KMS-11 (cell line): Measurements from ENCODE around the gene ESYT1.

Experiments used
- H2AFZ ChIP-seq: fragments of 200-600 bp; sonication (generic); 2 replicates; pipeline ENCODE4 v1.6.1; 2016; ENCODE audit warnings: antibody characterized with exemption, mixed run types, low read depth
- H3K27ac ChIP-seq: fragments of 200-600 bp; sonication (generic); 2 replicates; pipeline ENCODE4 v1.6.1; 2016; ENCODE audit warnings: mild to moderate bottlenecking, mixed run types
- H3K27me3 ChIP-seq: fragments of 200-600 bp; sonication (generic); 2 replicates; pipeline ENCODE4 v1.6.1; 2017; ENCODE audit warnings: mild to moderate bottlenecking, low read depth, mixed run types, moderate library complexity; ENCODE audit not compliant: insufficient read depth
- H3K36me3 ChIP-seq: fragments of 200-600 bp; sonication (generic); 2 replicates; pipeline ENCODE4 v1.6.1; 2017; ENCODE audit warnings: mild to moderate bottlenecking, mixed run types; ENCODE audit not compliant: insufficient read depth
- H3K4me1 ChIP-seq: fragments of 200-600 bp; sonication (generic); 2 replicates; pipeline ENCODE4 v1.6.1; 2016; ENCODE audit warnings: mild to moderate bottlenecking, low read depth, mixed run types; ENCODE audit not compliant: poor library complexity, severe bottlenecking
- H3K4me2 ChIP-seq: fragments of 200-600 bp; sonication (generic); 2 replicates; pipeline ENCODE4 v1.7.0; 2016; ENCODE audit warnings: mild to moderate bottlenecking, mixed run types
- H3K4me3 ChIP-seq: fragments of 200-600 bp; sonication (generic); IDR thresholded peaks from 2 replicates; pipeline ENCODE4 v1.6.1; 2017; ENCODE audit warnings: low read depth, low read length, mixed read lengths; ENCODE audit not compliant: insufficient read depth
- H3K79me2 ChIP-seq: fragments of 200-600 bp; sonication (generic); 2 replicates; pipeline ENCODE4 v1.6.1; 2016; ENCODE audit warnings: low read depth, mixed run types; ENCODE audit not compliant: insufficient read depth
- H3K9ac ChIP-seq: fragments of 200-600 bp; sonication (generic); 2 replicates; pipeline ENCODE4 v1.6.1; 2016; ENCODE audit warnings: mild to moderate bottlenecking, mixed run types
- H4K20me1 ChIP-seq: fragments of 200-600 bp; sonication (generic); 2 replicates; pipeline ENCODE4 v1.6.1; 2016; ENCODE audit warnings: mild to moderate bottlenecking, mixed run types; ENCODE audit not compliant: insufficient read depth
- TF ChIP-seq, protein P1 (sequence below): fragments of 200-600 bp; sonication (generic); conservative IDR thresholded peaks from 2 replicates; pipeline ENCODE4 v1.6.1; 2017; ENCODE audit warnings: low read depth, mild to moderate bottlenecking, antibody characterized with exemption, low read length, moderate library complexity, mixed read lengths

The ESYT1 gene

DNA sequence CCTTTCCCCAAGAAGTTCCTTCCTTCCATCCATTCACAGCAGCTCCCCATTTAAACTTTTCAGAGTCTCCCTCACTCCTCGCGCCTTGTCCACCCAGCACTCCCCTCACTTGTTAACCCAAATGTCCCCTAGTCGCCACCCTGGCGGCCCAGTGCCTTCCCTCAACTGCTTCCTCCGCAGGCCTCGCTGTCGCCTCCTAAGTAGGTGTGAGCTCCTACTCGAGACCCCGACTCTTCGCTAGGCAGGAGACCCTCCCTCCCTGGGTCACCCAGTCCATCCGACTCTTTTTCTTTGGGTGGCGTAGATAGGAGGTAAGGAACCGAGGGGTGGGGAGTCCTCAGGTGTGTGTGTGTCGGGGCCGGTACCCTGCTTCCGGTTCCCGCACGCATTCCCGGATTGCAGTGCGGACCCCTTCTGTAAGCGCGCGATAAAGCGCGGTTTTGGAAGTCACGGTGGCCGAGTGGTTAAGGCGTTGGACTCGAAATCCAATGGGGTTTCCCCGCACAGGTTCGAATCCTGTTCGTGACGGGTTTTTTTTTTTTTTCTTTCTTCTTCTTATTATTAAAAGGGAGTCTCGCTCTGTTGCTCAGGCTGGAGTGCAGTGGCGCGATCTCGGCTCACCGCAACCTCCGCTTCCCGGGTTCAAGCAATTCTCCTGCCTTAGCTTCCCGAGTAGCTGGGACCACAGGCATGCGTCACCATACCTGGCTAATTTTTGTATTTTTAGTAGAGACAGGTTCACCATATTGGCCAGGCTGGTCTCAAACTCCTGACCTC lies 62.0 kb downstream of the ESYT1 start:
- no peaks in the 10 kb centered on the region for H4K20me1 ChIP-seq
- H3K27ac ChIP-seq, result peak overlapping the region; percentile 65
- no peaks in the 10 kb centered on the region; the same call in 1 of the 2 replicates for H3K36me3 ChIP-seq
- peaks cover 42% of the 10 kb centered on the region for H3K4me1 ChIP-seq
- H3K4me3 ChIP-seq, result peak overlapping the region; percentile 61
- TF ChIP-seq, protein P1, sequence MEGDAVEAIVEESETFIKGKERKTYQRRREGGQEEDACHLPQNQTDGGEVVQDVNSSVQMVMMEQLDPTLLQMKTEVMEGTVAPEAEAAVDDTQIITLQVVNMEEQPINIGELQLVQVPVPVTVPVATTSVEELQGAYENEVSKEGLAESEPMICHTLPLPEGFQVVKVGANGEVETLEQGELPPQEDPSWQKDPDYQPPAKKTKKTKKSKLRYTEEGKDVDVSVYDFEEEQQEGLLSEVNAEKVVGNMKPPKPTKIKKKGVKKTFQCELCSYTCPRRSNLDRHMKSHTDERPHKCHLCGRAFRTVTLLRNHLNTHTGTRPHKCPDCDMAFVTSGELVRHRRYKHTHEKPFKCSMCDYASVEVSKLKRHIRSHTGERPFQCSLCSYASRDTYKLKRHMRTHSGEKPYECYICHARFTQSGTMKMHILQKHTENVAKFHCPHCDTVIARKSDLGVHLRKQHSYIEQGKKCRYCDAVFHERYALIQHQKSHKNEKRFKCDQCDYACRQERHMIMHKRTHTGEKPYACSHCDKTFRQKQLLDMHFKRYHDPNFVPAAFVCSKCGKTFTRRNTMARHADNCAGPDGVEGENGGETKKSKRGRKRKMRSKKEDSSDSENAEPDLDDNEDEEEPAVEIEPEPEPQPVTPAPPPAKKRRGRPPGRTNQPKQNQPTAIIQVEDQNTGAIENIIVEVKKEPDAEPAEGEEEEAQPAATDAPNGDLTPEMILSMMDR, result peak; percentile 78
- peak overlapping the region; percentile 74 for H3K4me2 ChIP-seq
- H3K27me3 ChIP-seq, result no peaks in the 10 kb centered on the region
- H3K9ac ChIP-seq, result peak overlapping the region; percentile 56
- peak overlapping the region; percentile 82 for H2AFZ ChIP-seq
- H3K79me2 ChIP-seq, result peaks cover 34% of the 10 kb centered on the region

DNA sequence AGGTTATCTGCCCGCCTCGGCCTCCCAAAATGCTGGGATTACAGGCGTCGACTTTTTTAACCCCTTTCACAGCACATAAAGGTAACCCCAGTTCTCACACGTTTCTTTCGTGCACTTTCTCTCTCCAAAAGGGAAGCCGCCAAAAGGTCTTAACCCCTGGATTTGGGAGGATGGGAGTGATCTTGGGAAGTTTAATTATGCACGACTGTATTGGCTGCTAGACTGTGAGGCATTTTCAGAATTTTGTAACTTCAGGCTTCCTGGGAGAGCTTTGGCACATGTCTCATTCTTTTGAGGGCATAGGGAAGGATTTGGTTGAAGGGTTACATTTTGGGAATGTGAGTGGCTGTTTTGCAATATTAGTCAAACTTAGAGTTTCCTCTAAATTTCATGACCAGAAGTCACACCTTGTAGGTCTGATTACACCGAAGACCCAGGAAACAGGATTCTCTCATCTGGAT lies 62.7 kb downstream of the ESYT1 start:
- H3K36me3 ChIP-seq, result no peaks in the 10 kb centered on the region
- H3K79me2 ChIP-seq, result peaks cover 31% of the 10 kb centered on the region
- H2AFZ ChIP-seq, result peak overlapping the region; percentile 82
- TF ChIP-seq, protein P1, result no peak
- peak overlapping the region; percentile 74 for H3K4me2 ChIP-seq
- peaks cover 42% of the 10 kb centered on the region for H3K4me1 ChIP-seq
- H3K9ac ChIP-seq, result peak overlapping the region; percentile 56; the same call in 1 of the 2 replicates
- H3K27ac ChIP-seq, result peak overlapping the region; percentile 65
- no peak overlapping the region for H3K4me3 ChIP-seq
- no peaks in the 10 kb centered on the region for H4K20me1 ChIP-seq
- H3K27me3 ChIP-seq, result no peaks in the 10 kb centered on the region

DNA sequence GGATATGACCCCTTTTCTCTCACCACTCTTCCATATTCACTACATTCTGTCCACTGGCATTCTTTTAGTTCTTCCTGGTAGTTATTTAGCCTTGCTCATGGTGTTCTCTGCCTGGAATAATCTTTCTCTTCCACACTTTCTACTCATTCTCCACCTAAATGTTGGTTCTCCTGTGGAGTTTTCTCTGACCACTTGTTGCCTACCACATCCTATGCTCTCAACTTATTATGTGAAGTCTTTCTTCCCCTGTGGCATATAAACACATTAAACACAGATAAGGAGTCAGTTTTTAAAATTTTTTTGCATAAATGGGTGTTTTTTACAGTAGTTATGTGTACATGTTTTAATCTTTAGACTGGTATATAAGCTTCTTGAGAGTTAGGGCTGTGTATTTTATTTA lies 64.5 kb downstream of the ESYT1 start:
- Histone ChIP-seq H3K4me2 (0 out of 2 replicates have a peak overlapping the region, but pooled peaks have one; percentile 4), H3K27ac (no peak overlapping the region), H3K36me3 (no peaks in the 10 kb centered on the region), H3K79me2 (peaks cover 13% of the 10 kb centered on the region), H3K9ac (no peak overlapping the region), H2AFZ (no peak overlapping the region), H4K20me1 (no peaks in the 10 kb centered on the region), H3K27me3 (no peaks in the 10 kb centered on the region), H3K4me1 (peaks cover 31% of the 10 kb centered on the region), H3K4me3 (no peak overlapping the region)
- TF ChIP-seq, protein P1, result no peak

DNA sequence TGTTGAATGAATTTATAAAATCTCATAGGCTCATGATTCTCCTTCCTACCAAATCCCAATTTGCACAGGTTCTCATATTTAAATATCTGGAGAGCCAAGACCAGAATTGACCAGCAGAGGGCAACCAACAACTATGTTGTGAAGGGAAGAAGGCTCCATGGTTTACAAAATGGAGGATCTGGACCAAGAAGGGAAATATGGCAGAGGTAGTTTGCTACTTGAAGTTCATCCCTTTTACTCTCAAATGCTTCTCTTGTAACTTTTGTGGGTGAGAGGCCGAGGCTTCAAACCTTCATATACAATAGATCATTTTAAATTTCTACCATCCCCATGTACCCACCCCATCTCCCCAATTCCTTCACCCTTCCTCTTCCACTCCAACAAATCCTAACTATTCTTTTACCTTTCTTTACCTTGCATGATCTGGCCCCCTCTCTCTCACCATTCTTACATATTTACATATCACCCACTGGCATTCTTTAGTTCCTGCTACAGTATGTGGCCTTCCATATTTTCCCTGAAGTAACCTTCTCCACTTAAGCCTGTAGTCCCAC lies 65.0 kb downstream of the ESYT1 start:
- TF ChIP-seq, protein P1, result peak; percentile 100
- H2AFZ ChIP-seq, result peak overlapping the region; percentile 75
- H3K36me3 ChIP-seq, result no peaks in the 10 kb centered on the region
- peaks cover 8% of the 10 kb centered on the region for H3K79me2 ChIP-seq
- no peaks in the 10 kb centered on the region for H4K20me1 ChIP-seq
- peak overlapping the region; percentile 4; the same call in 1 of the 2 replicates for H3K4me2 ChIP-seq
- H3K27me3 ChIP-seq, result no peaks in the 10 kb centered on the region
- no peak overlapping the region for H3K27ac ChIP-seq
- no peak overlapping the region for H3K4me3 ChIP-seq
- H3K9ac ChIP-seq, result no peak overlapping the region
- H3K4me1 ChIP-seq, result peaks cover 25% of the 10 kb centered on the region
